Activated CD8-positive, alpha-beta T cell treated with anti-CD3 and anti-CD28 coated beads for 36 hours (primary cell): Measurements from ENCODE around the gene DTNA. TPM values are rescaled to one million over a fixed set of nuclear protein-coding genes. Genes with fewer than 3 reads are reported as not detected.

Source experiments
- ATAC-seq: fragments of 200-7000 bp; cut with Tn5 transposase; one replicate; pipeline ENCODE4 v1.10.0; 2021; ENCODE audit warnings: mild to moderate bottlenecking, moderate library complexity
- CTCF ChIA-PET: fragments of 350-600 bp; sonication (Branson Sonifier 250); formaldehyde crosslinking; loops from one replicate; lab custom pipeline; 2021; ENCODE audit warnings: antibody characterized with exemption; lab: Charles Lee
- POLR2A ChIA-PET: fragments of 350-600 bp; sonication (Branson Sonifier 250); formaldehyde crosslinking; loops from one replicate; lab custom pipeline; 2021; ENCODE audit warnings: antibody characterized with exemption; lab: Charles Lee
- DNase-seq: peaks from one replicate; pipeline ENCODE4 v3.0.0-alpha.2; 2020
- H3K27ac Mint-ChIP-seq: one replicate; pipeline ENCODE4 v1.8.0; 2021; ENCODE audit warnings: mild to moderate bottlenecking, mixed read lengths
- H3K27me3 Mint-ChIP-seq: one replicate; pipeline ENCODE4 v1.8.0; 2021; ENCODE audit warnings: mixed read lengths
- H3K36me3 Mint-ChIP-seq: one replicate; pipeline ENCODE4 v1.8.0; 2021; ENCODE audit warnings: low read depth, mixed read lengths
- H3K4me1 Mint-ChIP-seq: one replicate; pipeline ENCODE4 v1.8.0; 2021; ENCODE audit warnings: low read depth, mixed read lengths
- H3K4me3 Mint-ChIP-seq: one replicate; pipeline ENCODE4 v1.8.0; 2021; ENCODE audit warnings: mild to moderate bottlenecking, moderate library complexity, mixed read lengths
- H3K9me3 Mint-ChIP-seq: one replicate; pipeline ENCODE4 v1.8.0; 2021; ENCODE audit warnings: mixed read lengths
- intact Hi-C: fragments of 100-400 bp; cut with micrococcal nuclease; formaldehyde crosslinking; loops from one replicate; pipeline ENCODE4 v1.10.0; 2022
- total RNA-seq, 2 experiments: library from RNA; stranded (reverse); gene quantifications; one replicate each; pipeline ENCODE4 v1.2.3, GENCODE V29; 2021
- TF ChIP-seq, protein P1 (sequence below): fragments of 200-600 bp; IDR thresholded peaks from one replicate; pipeline ENCODE4 v1.8.0; 2022; ENCODE audit warnings: antibody characterized with exemption, mild to moderate bottlenecking

The DTNA gene
- total RNA-seq, 2 experiments from 2014 or later, result 0.40 to 0.41 TPM

DNA sequence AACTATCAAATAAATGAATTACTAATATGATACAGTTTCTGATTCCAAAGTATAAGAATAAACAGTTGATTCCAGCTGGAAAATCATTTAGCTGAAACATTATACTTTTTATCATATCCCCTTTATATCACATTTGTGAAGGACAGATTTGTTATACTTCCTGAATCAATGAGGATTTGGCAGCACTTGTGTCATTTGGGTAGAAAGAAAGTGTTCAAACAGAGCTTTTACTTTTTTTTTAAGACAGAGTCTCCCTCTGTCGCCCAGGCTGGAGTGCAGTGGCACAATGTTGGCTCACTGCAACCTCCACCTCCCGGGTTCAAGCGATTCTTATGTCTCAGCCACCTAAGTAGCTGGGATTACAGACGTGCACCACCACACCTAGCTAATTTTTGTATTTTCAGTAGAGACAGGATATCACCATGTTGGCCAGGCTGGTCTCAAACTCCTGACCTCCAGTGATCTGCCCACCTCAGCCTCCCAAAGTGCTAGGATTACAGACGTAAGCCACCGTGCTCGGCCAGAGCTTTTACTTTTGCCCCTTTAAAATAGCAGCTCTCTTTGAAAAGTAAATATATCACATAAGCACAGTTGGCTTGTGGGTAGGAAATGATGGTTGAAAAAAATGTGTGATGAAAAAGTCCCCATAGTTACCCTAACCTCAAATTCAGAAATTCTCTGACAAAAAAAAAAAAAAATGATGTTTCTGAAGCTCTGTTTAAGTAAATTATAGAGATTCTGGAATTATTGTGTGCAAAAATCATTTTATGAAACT, 95.2 kb downstream of the DTNA start:
- H3K4me3 Mint-ChIP-seq, result no peak overlapping the region
- TF ChIP-seq, protein P1, sequence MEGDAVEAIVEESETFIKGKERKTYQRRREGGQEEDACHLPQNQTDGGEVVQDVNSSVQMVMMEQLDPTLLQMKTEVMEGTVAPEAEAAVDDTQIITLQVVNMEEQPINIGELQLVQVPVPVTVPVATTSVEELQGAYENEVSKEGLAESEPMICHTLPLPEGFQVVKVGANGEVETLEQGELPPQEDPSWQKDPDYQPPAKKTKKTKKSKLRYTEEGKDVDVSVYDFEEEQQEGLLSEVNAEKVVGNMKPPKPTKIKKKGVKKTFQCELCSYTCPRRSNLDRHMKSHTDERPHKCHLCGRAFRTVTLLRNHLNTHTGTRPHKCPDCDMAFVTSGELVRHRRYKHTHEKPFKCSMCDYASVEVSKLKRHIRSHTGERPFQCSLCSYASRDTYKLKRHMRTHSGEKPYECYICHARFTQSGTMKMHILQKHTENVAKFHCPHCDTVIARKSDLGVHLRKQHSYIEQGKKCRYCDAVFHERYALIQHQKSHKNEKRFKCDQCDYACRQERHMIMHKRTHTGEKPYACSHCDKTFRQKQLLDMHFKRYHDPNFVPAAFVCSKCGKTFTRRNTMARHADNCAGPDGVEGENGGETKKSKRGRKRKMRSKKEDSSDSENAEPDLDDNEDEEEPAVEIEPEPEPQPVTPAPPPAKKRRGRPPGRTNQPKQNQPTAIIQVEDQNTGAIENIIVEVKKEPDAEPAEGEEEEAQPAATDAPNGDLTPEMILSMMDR, result no peak
- intact Hi-C loops, result no loop called here
- POLR2A ChIA-PET, result no interaction called here
- H3K9me3 Mint-ChIP-seq, result no peaks in the 10 kb centered on the region
- DNase-seq, result no peak
- H3K27me3 Mint-ChIP-seq, result peaks cover 3% of the 10 kb centered on the region
- ATAC-seq, result no peak
- CTCF ChIA-PET, result interaction anchor here (0.6 to 2.0 kb wide), 4 partner anchors 17 to 148 kb away, joined by 3 to 8 read pairs (median 3); no protein-coding TSS in a partner anchor
- H3K4me1 Mint-ChIP-seq, result peaks cover 7% of the 10 kb centered on the region
- no peak overlapping the region for H3K27ac Mint-ChIP-seq
- no peaks in the 10 kb centered on the region for H3K36me3 Mint-ChIP-seq

DNA sequence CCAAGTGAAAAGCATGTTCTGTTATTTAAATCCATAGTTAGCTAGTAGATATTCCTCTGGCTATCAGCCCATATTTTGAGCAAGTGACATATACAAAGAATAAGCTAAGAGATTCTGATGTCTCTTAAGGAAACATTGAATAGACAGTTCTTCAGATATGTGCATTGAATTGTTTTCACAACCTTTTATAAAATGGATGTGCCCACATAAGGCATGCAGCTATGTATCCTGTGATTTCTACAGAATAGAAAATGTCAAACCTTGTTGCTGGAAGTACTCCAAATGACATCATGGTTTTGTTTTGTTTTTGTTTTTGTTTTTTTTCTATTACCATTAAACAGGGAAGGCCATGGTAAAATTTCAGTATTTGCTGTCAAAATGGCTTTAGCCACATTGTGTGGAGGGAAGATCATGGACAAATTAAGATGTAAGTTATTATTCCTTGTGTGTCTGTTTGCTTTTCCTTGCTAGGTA, 95.8 kb downstream of the DTNA start:
- Mint-ChIP-seq H3K4me3 (no peak overlapping the region), H3K9me3 (no peaks in the 10 kb centered on the region), H3K36me3 (no peaks in the 10 kb centered on the region), H3K27me3 (peaks cover 3% of the 10 kb centered on the region), H3K27ac (no peak overlapping the region), H3K4me1 (peaks cover 7% of the 10 kb centered on the region)
- TF ChIP-seq, protein P1, result no peak
- CTCF ChIA-PET, result interaction anchor here (0.6 to 2.0 kb wide), 5 partner anchors 18 to 148 kb away, joined by 3 to 8 read pairs (median 3); no protein-coding TSS in a partner anchor
- ATAC-seq, result no peak
- intact Hi-C loops, result no loop called here
- POLR2A ChIA-PET, result no interaction called here
- no peak for DNase-seq

GRCh38 chr18:34806527-34806926, 96.4 kb downstream of the DTNA start:
- H3K27ac Mint-ChIP-seq, result no peak overlapping the region
- no peak for DNase-seq
- CTCF ChIA-PET, result interaction anchor here (2.0 kb wide), 1 partner anchor 19 kb away, joined by 6 read pairs; no protein-coding TSS in a partner anchor
- TF ChIP-seq, protein P1, result no peak
- H3K4me3 Mint-ChIP-seq, result no peak overlapping the region
- intact Hi-C loops, result no loop called here
- H3K4me1 Mint-ChIP-seq, result peaks cover 7% of the 10 kb centered on the region
- H3K36me3 Mint-ChIP-seq, result no peaks in the 10 kb centered on the region
- peaks cover 2% of the 10 kb centered on the region for H3K27me3 Mint-ChIP-seq
- POLR2A ChIA-PET, result interaction anchor here (0.6 kb wide), 1 partner anchor 361 kb away, joined by 3 read pairs; no protein-coding TSS in a partner anchor
- no peak for ATAC-seq
- no peaks in the 10 kb centered on the region for H3K9me3 Mint-ChIP-seq

GRCh38 chr18:34807106-34807796, 97.2 kb downstream of the DTNA start:
- TF ChIP-seq, protein P1, result no peak
- DNase-seq (no peak), ATAC-seq (no peak)
- Mint-ChIP-seq H3K4me3 (no peak overlapping the region), H3K27ac (no peak overlapping the region), H3K36me3 (no peaks in the 10 kb centered on the region), H3K9me3 (no peaks in the 10 kb centered on the region), H3K27me3 (peaks cover 2% of the 10 kb centered on the region), H3K4me1 (peaks cover 7% of the 10 kb centered on the region)
- POLR2A ChIA-PET, result interaction anchor here (0.6 kb wide), 2 partner anchors 73 to 362 kb away, joined by 3 read pairs; no protein-coding TSS in a partner anchor
- intact Hi-C loops, result no loop called here
- CTCF ChIA-PET, result interaction anchor here (0.9 to 2.0 kb wide), 2 partner anchors 17 to 19 kb away, joined by 3 to 6 read pairs; no protein-coding TSS in a partner anchor
